Stimulated activated CD4-positive, alpha-beta T cell treated with anti-CD3 and anti-CD28 coated beads, Interleukin-12 subunit alpha, Interleukin-12 subunit beta, amount 100 ng/mL, for 24 hours (primary cell): ENCODE results near the gene FAXC.
A peak's percentile ranks its signal among the peaks of the same experiment; 100 is the strongest.

ENCODE experiments used
- DNase-seq, 2 experiments: peaks; one replicate each; pipeline ENCODE4 v3.0.0-alpha.2; 2020; ENCODE audit warnings: low read depth in 2 of 2

The FAXC gene

GRCh38 chr6:99349171-99350141 is at the start of gene FAXC:
TSS of gene FAXC (minus strand) at chr6:99349674. CDS start at chr6:99349372, 302 bp downstream.
- DNase-seq, result no peak

GRCh38 chr6:99397287-99397686 is 47.8 kb upstream of the FAXC start:
- no peak for DNase-seq

- peak; percentile 41 to 55 for DNase-seq
Observed at GRCh38 chr6:99393698-99394531, 44.4 kb upstream of the FAXC start, which contains the start of gene COQ3. TSS of gene COQ3 (minus strand) at chr6:99394195. CDS start at chr6:99394179, 16 bp downstream.

GRCh38 chr6:99393366-99393697 is 43.9 kb upstream of the FAXC start:
- no peak for DNase-seq

GRCh38 chr6:99390896-99391295 is 41.4 kb upstream of the FAXC start:
- DNase-seq, result no peak

GRCh38 chr6:99384507-99384906 is 35.0 kb upstream of the FAXC start:
- no peak for DNase-seq

GRCh38 chr6:99378636-99379035 is 29.2 kb upstream of the FAXC start:
- DNase-seq, result no peak

GRCh38 chr6:99369533-99369932 is 20.1 kb upstream of the FAXC start:
- no peak for DNase-seq

GRCh38 chr6:99366852-99367251 is 17.4 kb upstream of the FAXC start:
- no peak for DNase-seq

GRCh38 chr6:99364026-99364425 is 14.6 kb upstream of the FAXC start:
- DNase-seq, result no peak

GRCh38 chr6:99362678-99363268 is 13.3 kb upstream of the FAXC start:
- DNase-seq, result no peak

- DNase-seq, result no peak
Observed at GRCh38 chr6:99359800-99360199, 10.3 kb upstream of the FAXC start.

GRCh38 chr6:99356641-99357040 is 7.2 kb upstream of the FAXC start:
- DNase-seq, result no peak

GRCh38 chr6:99354983-99355382 is 5.5 kb upstream of the FAXC start:
- DNase-seq, result no peak

GRCh38 chr6:99353126-99353525 is 3.7 kb upstream of the FAXC start:
- no peak for DNase-seq

GRCh38 chr6:99350573-99350972 is 1.1 kb upstream of the FAXC start:
- DNase-seq, result no peak

GRCh38 chr6:99348288-99349170 is 945 bp downstream of the FAXC start:
- DNase-seq, result no peak

GRCh38 chr6:99347804-99348203 is 1.7 kb downstream of the FAXC start:
- no peak for DNase-seq

GRCh38 chr6:99346595-99346994 is 2.9 kb downstream of the FAXC start:
- DNase-seq, result no peak

GRCh38 chr6:99345164-99345563 is 4.3 kb downstream of the FAXC start:
- no peak for DNase-seq

GRCh38 chr6:99344289-99344688 is 5.2 kb downstream of the FAXC start:
- no peak for DNase-seq
